Stimulated activated CD4-positive, alpha-beta T cell treated with anti-CD3 and anti-CD28 coated beads, Interleukin-15, amount 100 ng/mL, for 48 hours (primary cell): ENCODE results near the gene CFLAR.
"Not testable (repeated sequence)": the region's sequence is repeated elsewhere in the genome, so short reads cannot be mapped to it uniquely, and the experiment has no call there.

Experiments used
- DNase-seq, 2 donors: peaks; one replicate each; pipeline ENCODE4 v3.0.0-alpha.2; 2020; ENCODE audit warnings: low read depth in 2 of 2

CFLAR gene

DNA sequence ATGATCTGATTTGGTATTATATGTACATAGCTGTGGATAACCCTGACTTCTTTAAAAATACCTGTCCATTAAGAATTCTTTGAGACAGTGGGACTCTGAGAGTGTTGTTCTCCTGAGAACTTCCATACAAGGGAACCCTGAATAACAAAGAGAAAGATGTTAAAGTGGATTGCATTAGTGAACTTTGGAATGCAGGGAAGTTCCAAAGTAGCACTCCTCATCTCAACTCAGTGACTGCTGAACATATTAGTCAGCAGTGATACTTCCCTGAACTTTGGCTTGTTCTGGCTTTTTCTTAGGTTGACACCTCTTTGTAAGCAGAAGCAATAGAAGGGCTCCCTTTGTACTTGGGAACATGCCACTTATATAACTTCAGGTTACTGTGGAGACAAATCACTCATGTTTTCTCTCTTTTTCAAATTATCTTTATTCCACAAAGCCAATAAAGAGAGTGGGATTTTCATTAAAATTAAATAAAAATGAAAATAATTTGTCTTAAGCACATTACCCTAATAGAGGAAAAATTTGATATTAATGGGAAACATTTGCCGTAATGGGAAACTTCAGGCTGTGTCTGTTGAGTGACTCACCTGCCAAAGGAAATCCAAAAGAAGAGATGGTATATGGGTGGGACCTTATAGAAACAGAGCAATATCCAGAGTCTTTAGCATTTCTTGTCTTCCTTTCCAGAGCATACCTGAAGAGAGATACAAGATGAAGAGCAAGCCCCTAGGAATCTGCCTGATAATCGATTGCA is 33.3 kb downstream of the CFLAR start:
- no peak for DNase-seq

- DNase-seq = not testable (repeated sequence)
These were observed 33.8 kb downstream of the CFLAR start for GRCh38 chr2:201149821-201150165.

DNA sequence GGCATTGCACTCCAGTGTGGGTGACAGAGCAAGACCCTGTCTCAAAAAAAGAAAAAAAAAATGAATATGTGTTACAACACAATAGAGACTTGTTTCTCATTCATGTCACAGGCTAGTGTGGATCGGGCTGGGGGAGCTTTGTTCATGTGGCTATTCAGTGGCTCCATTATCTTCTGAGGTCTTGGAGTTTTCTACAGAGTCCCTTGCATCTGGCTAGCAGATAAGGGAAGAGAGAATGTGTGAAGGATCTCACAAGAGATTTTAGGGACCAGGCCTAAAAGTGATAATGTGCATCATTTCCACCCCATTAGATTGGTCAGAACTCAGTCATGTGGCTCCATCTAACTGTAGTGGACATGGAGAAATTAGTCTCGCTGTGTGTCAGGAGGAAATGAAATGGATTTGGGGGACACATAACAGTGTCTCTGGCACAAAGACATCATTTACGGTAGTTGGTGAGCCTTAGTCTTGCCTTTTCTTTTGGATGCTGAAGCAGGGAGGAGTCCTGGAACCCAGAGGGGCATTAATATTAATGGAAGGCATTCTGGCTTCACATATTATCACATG is 34.6 kb downstream of the CFLAR start:
- DNase-seq = no peak

DNA sequence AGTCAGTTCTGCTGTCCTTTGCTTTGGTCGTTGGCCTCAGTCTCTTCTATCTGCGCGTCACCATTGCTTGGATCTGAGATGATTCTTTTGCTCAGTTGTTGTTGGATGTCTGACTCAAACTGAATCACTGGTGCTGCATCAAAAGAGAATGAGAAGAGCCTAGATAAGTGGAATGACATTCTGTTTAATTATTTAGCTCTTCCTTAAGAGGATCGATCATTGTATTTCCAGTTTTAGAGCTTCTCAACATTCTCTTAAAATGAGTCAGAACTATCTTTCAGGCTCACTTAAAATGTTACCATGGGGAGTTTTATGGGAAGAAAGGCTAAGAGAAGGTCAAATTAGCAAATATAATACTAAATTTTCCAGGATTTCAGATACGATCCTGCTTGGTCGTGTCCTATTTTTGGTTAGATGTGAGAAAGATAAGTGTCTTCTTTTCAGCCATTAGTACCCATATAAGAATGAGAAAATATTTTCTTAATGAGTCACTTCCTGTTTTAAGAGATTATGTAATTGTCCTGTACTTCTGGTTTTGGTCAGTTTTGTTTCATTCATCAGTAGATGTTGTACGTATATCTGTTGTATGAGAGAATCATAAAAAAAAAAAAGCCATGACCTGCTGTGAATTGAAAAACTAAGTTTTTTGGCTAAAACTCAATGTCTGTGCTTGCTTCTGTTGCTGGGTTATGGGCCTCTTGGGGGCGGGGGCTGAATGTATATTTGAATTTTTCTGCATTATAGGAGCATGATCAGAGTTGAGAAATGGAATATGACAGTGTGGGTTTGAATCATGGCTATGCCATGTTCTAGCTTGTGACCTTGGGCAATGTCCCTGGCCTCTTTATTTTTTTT is 35.4 kb downstream of the CFLAR start:
- DNase-seq = no peak

GRCh38 chr2:201152517-201152916 is 36.6 kb downstream of the CFLAR start:
- no peak for DNase-seq

DNA sequence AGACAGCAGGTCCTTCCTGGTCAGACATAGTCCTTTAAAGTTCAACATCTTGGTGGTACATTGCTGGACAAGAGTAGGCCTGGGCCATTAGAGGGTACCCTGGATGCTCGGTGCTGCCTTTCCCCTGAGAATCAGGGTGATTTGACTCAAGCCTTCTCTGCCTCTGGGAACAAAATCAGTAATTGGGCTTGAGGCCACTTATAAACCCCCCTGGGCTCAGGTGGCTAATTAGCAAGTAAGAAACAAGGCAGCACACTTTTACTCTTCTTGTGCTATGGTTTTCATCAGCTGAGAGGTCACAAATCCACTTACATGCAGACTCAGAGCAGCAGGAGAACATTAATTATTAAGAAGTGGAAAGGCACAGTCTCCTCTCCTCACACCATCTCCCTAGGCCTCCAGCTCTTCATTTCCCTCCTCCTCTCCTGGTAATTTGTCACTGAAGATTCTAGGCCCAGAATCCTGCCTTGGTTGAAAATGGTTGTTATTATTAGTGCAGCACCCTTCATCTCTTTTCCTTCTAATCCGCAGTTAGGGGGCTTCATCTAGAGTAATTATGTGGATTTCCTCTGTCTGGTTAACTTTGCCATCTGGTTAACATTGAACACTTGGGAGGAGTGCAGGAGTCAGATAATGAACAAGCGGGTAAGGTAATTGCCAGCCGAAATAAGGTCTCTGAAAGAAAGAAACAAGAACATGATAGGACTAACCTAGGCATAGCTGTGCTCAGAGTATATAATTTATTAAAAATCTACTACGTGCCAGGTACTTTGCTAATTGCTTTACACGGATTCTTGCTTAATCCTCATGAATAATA is 37.2 kb downstream of the CFLAR start:
- no peak for DNase-seq

GRCh38 chr2:201154615-201155399 is 38.8 kb downstream of the CFLAR start:
- no peak for DNase-seq

- DNase-seq = no peak
These were observed 40.1 kb downstream of the CFLAR start for GRCh38 chr2:201156036-201156435.

GRCh38 chr2:201156640-201157039 is 40.7 kb downstream of the CFLAR start:
- no peak for DNase-seq

DNA sequence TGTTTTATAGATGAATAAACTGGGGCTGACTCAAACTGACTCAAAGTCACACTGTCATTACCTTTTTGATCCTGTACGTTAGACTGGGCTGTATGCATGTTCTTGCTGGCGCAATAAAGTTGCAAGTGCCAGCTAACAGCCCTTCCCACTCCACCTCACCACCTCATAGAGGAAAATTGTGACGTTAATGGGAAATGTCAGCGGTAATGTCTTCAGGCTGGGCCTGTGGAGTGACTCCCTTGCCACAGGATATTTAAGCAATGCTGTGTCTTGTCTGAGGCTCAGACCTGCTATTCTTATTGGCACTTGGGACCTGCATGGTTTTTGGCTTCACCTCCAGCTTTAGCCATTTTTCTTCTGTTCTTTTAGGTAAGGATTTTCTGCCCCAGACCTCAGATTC is 41.7 kb downstream of the CFLAR start:
- DNase-seq = no peak

DNA sequence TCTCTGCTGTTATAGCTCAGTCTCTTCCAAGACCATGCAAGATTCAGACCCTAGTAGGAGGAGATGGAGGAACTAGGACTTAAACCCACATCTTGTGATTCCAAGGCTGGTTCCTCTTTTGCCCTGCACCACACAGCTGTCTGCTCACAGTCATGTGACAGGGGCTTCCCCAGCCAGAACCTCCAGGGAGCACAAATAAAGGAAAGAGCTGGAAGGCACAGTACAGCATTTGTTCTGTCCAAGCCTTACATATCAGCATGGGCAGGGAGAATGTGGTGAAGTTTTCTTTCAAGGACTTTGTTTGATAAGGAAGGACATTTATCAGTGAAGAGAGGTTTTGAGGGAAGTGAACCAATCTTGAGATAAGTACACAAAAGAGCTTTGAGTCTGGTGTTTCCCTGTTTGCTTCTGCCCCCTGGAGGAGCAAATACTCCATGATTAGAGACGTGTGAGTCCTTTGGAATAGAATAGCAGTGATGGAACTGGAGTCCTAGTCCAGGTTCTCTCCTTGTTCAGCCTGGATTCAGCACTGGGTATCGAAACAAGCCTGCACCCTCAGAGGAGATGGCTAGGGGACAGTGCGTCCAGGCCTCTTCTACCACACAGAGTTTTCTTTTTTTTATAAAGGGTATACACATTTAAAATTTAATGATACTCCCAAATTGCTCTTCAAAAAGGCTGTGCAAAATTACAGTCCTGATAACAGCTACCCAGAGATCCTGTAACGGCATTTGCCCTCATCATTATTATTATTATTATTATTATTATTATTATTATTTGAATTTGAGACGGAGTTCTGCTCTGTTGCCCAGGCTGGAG is 42.4 kb downstream of the CFLAR start:
- DNase-seq = no peak

DNA sequence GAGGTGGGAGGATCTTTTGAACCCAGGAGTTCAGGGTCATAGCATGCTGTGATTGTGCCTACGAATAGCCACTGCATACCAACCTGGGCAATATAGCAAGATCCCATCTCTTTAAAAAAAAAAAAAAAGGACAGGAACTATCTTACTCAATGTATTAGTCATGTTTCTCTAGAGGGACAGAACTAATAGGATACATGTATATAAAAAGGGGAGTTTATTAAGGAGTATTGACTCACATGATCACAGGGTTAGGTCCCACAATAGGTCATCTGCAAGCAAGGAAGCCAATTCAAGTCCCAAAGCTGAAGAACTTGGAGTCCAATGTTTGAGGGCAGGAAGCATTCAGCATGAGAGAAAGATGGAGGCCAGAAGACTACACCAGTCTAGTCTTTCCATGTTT is 48.2 kb downstream of the CFLAR start:
- no peak for DNase-seq

DNA sequence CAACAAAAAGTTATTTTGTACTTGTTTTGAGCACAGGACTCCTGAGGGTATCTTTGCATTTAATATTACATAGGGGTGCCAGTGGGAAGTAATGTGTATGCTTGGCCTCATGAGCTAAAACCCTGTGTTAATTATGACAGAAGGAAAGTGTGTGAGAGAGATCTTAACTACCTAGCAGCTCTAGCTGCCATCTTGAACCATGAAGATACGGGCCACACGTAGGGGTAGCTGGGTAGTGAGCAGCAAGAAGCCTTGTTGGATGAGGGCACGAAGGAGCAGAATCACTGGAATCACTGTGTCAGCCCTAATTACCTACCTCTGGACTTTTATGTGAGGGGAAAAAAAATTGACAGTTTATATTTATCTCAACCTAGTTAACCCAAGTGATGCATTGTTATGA is 51.6 kb downstream of the CFLAR start:
- DNase-seq = no peak

GRCh38 chr2:201168496-201168895 is 52.5 kb downstream of the CFLAR start:
- DNase-seq = not testable (repeated sequence)

DNA sequence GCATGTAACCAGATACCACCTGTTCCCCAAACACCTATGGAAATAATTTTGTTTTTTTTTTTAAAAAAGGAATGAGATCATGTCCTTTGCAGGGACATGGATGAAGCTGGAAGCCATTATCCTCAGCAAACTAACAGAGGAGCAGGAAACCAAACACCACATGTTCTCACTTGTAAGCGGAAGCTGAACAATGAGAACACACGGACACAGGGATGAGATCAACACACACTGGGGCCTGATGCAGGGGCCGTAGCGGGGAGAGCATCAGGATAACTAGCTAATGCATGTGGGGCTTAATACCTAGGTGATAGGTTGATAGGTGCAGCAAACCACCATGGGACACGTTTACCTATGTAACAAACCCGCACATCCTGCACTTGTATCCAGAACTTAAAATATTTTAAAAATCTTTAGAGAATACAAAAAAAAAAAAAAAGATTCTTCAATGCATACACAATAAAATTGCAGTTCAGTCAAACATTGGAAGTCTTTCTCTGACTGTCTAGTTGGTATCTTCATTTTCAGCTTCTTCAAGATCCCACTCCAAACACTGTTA is 55.4 kb downstream of the CFLAR start:
- no peak for DNase-seq

GRCh38 chr2:201172279-201172678 is 56.3 kb downstream of the CFLAR start:
- DNase-seq = no peak

DNA sequence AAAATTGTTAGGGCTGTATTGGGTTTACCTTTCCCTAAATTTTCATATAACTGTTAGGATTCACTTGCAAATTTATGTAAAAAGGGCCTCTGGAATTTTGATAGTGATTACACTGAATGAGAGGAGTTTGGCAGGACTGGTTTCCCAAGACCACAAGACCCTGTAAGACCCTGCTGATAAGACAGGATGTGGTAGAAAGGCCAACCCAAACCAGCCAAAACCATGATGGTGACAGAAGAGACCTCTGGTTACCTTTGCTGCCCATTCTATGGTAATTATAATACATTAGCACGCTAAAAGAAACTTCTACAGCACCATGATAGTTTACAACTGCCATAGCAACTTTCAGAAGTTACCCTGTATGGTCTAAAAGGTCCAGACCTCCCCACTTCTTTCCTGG is 58.7 kb downstream of the CFLAR start:
- DNase-seq = no peak

- DNase-seq = no peak
These were observed 60.1 kb downstream of the CFLAR start for GRCh38 chr2:201176081-201176481.

DNA sequence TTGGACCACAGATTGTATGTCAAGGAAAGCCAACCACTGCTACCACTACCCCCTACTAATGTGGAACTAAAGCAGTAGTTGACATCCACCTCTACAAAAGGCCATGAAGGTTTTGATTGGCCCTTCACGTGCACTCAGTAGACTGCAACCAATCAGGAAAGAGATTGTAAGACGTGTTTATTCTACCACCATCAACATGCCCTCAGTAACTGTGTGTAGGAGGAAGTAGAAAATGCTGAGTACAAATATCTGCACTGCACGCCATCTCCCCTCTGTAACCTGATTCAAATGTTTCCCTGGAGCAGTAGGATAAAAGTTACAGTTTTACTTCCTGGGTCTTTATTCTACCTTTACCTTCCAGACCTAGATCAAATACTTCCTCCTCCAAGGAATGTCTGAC is 64.0 kb downstream of the CFLAR start:
- no peak for DNase-seq
